ENCODE data around the gene ITGB4.

The ITGB4 gene

GRCh38 chr17:75771334-75772281, 50.3 kb downstream of the ITGB4 start:
- no peak for DNase-seq
- TF ChIP-seq GATA1 (IDR thresholded peaks at IDR 0.05; ENCODE audit: low read depth, low read length) = no peak
- TF ChIP-seq POLR2A (IDR thresholded peaks at IDR 0.05; ENCODE audit: low read length) = no peak

GRCh38 chr17:75773121-75773807, 52.0 kb downstream of the ITGB4 start:
- no peak for DNase-seq
- TF ChIP-seq GATA1 (IDR thresholded peaks at IDR 0.05; ENCODE audit: low read depth, low read length) (no peak), POLR2A (IDR thresholded peaks at IDR 0.05; ENCODE audit: low read length) (no peak)

GRCh38 chr17:75773808-75774470, 52.7 kb downstream of the ITGB4 start:
- TF ChIP-seq POLR2A (IDR thresholded peaks at IDR 0.05; ENCODE audit: low read length) (no peak), GATA1 (IDR thresholded peaks at IDR 0.05; ENCODE audit: low read depth, low read length) (no peak)
- DNase-seq = no peak

GRCh38 chr17:75774471-75774990, 53.3 kb downstream of the ITGB4 start:
- TF ChIP-seq GATA1 (IDR thresholded peaks at IDR 0.05; ENCODE audit: low read depth, low read length) (no peak), POLR2A (IDR thresholded peaks at IDR 0.05; ENCODE audit: low read length) (no peak)
- no peak for DNase-seq

GRCh38 chr17:75774991-75775668, 53.9 kb downstream of the ITGB4 start:
- TF ChIP-seq POLR2A (IDR thresholded peaks at IDR 0.05; ENCODE audit: low read length) (no peak), GATA1 (IDR thresholded peaks at IDR 0.05; ENCODE audit: low read depth, low read length) (no peak)
- DNase-seq = peak in 1 of 2 experiments; percentile 51

- peak; percentile 74 to 75 for DNase-seq
- TF ChIP-seq GATA1 (IDR thresholded peaks at IDR 0.05; ENCODE audit: low read depth, low read length) (no peak), POLR2A (IDR thresholded peaks at IDR 0.05; ENCODE audit: low read length) (peak; percentile 93)
Measured at GRCh38 chr17:75776386-75777295, 55.4 kb downstream of the ITGB4 start.

- no peak for DNase-seq
- no peak for TF ChIP-seq GATA1 (IDR thresholded peaks at IDR 0.05; ENCODE audit: low read depth, low read length)
- no peak for TF ChIP-seq POLR2A (IDR thresholded peaks at IDR 0.05; ENCODE audit: low read length)
Measured at GRCh38 chr17:75777296-75777922, 56.1 kb downstream of the ITGB4 start.

- peak in 1 of 2 experiments; percentile 67 for DNase-seq
- peak; percentile 24 for TF ChIP-seq POLR2A (IDR thresholded peaks at IDR 0.05; ENCODE audit: low read length)
Measured at GRCh38 chr17:75778066-75778860, 57.0 kb downstream of the ITGB4 start.

GRCh38 chr17:75778861-75779249, 57.6 kb downstream of the ITGB4 start:
- DNase-seq = no peak
- TF ChIP-seq GATA1 (IDR thresholded peaks at IDR 0.05; ENCODE audit: low read depth, low read length) (no peak), POLR2A (IDR thresholded peaks at IDR 0.05; ENCODE audit: low read length) (no peak)

GRCh38 chr17:75779250-75779986, 58.2 kb downstream of the ITGB4 start:
- TF ChIP-seq POLR2A (IDR thresholded peaks at IDR 0.05; ENCODE audit: low read length) = peak; percentile 100
- TF ChIP-seq GATA1 (IDR thresholded peaks at IDR 0.05; ENCODE audit: low read depth, low read length) = no peak
- peak; percentile 99 to 100 for DNase-seq

Measured in erythroblast (primary cell).